ENCODE data around the gene XRCC1.

The XRCC1 gene

DNA sequence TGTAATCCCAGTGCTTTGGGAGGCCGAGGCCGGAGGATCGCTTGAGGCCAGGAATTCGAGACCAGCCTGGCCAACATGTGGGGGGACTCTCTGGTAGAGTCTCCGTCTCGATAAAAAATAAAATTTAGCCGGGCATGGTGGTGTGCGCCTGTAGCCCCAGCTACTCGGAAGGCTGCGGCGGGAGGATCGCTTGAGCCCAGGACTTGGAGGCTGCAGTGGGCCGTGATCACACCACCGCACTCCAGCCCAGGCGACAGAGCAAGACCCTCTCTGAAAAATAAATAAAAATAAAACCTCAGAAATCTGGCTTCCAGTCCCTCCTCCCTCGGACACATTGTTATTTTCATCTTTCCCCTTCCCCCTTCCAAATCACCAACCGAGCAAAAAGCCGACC, 20.3 kb upstream of the XRCC1 start (continued):
- TF ChIP-seq, protein P1, sequence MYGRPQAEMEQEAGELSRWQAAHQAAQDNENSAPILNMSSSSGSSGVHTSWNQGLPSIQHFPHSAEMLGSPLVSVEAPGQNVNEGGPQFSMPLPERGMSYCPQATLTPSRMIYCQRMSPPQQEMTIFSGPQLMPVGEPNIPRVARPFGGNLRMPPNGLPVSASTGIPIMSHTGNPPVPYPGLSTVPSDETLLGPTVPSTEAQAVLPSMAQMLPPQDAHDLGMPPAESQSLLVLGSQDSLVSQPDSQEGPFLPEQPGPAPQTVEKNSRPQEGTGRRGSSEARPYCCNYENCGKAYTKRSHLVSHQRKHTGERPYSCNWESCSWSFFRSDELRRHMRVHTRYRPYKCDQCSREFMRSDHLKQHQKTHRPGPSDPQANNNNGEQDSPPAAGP (tag by site-specific recombination; IDR thresholded peaks at IDR 0.05), result peak; percentile 8; the same call in 1 of the 2 replicates
- TF ChIP-seq ZNF792 (tag by site-specific recombination; IDR thresholded peaks at IDR 0.05) (peak; percentile 37; the same call in 1 of the 2 replicates), ZNF621 (tag by site-specific recombination; IDR thresholded peaks at IDR 0.05) (no peak), ZNF266 (tag by site-specific recombination; IDR thresholded peaks at IDR 0.05; ENCODE audit: low read depth) (no peak), ZNF292 (tag by site-specific recombination; IDR thresholded peaks at IDR 0.05; ENCODE audit: borderline replicate concordance, low read depth) (no peak), ZNF114 (tag by site-specific recombination; IDR thresholded peaks at IDR 0.05) (no peak), ZNF140 (tag by site-specific recombination; IDR thresholded peaks at IDR 0.05) (no peak), ZBTB7A (tag by site-specific recombination; IDR thresholded peaks at IDR 0.05; ENCODE audit: low read depth) (peak; percentile 57; the same call in 1 of the 2 replicates), ZNF175 (tag by site-specific recombination; IDR thresholded peaks at IDR 0.05) (no peak), GLI4 (tag by site-specific recombination; IDR thresholded peaks at IDR 0.05) (no peak), ZNF560 (tag by site-specific recombination; IDR thresholded peaks at IDR 0.05; ENCODE audit: borderline replicate concordance) (no peak), KLF9 (tag by site-specific recombination; IDR thresholded peaks at IDR 0.05; ENCODE audit: low read depth) (no peak), ZNF48 (tag by site-specific recombination; IDR thresholded peaks at IDR 0.05) (no peak), ZBTB17 (tag by site-specific recombination; IDR thresholded peaks at IDR 0.05) (no peak; the same call in 1 of the 2 replicates), ZNF37A (tag by site-specific recombination; IDR thresholded peaks at IDR 0.05) (no peak), YY1 (tag by site-specific recombination; IDR thresholded peaks at IDR 0.05) (no peak), ZNF24 (tag by site-specific recombination; IDR thresholded peaks at IDR 0.05) (no peak)
- TF ChIP-seq, protein P2, sequence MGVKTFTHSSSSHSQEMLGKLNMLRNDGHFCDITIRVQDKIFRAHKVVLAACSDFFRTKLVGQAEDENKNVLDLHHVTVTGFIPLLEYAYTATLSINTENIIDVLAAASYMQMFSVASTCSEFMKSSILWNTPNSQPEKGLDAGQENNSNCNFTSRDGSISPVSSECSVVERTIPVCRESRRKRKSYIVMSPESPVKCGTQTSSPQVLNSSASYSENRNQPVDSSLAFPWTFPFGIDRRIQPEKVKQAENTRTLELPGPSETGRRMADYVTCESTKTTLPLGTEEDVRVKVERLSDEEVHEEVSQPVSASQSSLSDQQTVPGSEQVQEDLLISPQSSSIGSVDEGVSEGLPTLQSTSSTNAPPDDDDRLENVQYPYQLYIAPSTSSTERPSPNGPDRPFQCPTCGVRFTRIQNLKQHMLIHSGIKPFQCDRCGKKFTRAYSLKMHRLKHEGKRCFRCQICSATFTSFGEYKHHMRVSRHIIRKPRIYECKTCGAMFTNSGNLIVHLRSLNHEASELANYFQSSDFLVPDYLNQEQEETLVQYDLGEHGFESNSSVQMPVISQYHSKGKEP (tag by site-specific recombination; IDR thresholded peaks at IDR 0.05), result peak; percentile 67; the same call in 1 of the 2 replicates
- TF ChIP-seq, protein P3, sequence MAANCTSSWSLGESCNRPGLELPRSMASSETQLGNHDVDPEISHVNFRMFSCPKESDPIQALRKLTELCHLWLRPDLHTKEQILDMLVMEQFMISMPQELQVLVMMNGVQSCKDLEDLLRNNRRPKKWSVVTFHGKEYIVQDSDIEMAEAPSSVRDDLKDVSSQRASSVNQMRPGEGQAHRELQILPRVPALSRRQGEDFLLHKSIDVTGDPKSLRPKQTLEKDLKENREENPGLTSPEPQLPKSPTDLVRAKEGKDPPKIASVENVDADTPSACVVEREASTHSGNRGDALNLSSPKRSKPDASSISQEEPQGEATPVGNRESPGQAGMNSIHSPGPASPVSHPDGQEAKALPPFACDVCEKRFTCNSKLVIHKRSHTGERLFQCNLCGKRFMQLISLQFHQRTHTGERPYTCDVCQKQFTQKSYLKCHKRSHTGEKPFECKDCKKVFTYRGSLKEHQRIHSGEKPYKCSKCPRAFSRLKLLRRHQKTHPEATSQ (tag by site-specific recombination; IDR thresholded peaks at IDR 0.05), result peak; percentile 59; the same call in 1 of the 2 replicates
- TF ChIP-seq, protein P4, sequence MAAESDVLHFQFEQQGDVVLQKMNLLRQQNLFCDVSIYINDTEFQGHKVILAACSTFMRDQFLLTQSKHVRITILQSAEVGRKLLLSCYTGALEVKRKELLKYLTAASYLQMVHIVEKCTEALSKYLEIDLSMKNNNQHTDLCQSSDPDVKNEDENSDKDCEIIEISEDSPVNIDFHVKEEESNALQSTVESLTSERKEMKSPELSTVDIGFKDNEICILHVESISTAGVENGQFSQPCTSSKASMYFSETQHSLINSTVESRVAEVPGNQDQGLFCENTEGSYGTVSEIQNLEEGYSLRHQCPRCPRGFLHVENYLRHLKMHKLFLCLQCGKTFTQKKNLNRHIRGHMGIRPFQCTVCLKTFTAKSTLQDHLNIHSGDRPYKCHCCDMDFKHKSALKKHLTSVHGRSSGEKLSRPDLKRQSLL (tag by site-specific recombination; IDR thresholded peaks at IDR 0.05), result no peak
- TF ChIP-seq, protein P5, sequence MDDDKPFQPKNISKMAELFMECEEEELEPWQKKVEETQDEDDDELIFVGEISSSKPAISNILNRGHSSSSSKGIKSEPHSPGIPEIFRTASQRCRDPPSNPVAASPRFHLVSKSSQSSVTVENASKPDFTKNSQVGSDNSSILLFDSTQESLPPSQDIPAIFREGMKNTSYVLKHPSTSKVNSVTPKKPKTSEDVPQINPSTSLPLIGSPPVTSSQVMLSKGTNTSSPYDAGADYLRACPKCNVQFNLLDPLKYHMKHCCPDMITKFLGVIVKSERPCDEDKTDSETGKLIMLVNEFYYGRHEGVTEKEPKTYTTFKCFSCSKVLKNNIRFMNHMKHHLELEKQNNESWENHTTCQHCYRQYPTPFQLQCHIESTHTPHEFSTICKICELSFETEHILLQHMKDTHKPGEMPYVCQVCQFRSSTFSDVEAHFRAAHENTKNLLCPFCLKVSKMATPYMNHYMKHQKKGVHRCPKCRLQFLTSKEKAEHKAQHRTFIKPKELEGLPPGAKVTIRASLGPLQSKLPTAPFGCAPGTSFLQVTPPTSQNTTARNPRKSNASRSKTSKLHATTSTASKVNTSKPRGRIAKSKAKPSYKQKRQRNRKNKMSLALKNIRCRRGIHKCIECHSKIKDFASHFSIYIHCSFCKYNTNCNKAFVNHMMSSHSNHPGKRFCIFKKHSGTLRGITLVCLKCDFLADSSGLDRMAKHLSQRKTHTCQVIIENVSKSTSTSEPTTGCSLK (tag by site-specific recombination; IDR thresholded peaks at IDR 0.05), result no peak
- TF ChIP-seq, protein P6, sequence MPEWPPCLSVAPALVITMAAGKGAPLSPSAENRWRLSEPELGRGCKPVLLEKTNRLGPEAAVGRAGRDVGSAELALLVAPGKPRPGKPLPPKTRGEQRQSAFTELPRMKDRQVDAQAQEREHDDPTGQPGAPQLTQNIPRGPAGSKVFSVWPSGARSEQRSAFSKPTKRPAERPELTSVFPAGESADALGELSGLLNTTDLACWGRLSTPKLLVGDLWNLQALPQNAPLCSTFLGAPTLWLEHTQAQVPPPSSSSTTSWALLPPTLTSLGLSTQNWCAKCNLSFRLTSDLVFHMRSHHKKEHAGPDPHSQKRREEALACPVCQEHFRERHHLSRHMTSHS (tag by site-specific recombination; IDR thresholded peaks at IDR 0.05), result no peak
- TF ChIP-seq, protein P7, sequence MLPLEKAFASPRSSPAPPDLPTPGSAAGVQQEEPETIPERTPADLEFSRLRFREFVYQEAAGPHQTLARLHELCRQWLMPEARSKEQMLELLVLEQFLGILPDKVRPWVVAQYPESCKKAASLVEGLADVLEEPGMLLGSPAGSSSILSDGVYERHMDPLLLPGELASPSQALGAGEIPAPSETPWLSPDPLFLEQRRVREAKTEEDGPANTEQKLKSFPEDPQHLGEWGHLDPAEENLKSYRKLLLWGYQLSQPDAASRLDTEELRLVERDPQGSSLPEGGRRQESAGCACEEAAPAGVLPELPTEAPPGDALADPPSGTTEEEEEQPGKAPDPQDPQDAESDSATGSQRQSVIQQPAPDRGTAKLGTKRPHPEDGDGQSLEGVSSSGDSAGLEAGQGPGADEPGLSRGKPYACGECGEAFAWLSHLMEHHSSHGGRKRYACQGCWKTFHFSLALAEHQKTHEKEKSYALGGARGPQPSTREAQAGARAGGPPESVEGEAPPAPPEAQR (tag by site-specific recombination; IDR thresholded peaks at IDR 0.05), result no peak
- TF ChIP-seq, protein P8, sequence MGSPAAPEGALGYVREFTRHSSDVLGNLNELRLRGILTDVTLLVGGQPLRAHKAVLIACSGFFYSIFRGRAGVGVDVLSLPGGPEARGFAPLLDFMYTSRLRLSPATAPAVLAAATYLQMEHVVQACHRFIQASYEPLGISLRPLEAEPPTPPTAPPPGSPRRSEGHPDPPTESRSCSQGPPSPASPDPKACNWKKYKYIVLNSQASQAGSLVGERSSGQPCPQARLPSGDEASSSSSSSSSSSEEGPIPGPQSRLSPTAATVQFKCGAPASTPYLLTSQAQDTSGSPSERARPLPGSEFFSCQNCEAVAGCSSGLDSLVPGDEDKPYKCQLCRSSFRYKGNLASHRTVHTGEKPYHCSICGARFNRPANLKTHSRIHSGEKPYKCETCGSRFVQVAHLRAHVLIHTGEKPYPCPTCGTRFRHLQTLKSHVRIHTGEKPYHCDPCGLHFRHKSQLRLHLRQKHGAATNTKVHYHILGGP (tag by site-specific recombination; IDR thresholded peaks at IDR 0.05), result no peak
- TF ChIP-seq, protein P9, sequence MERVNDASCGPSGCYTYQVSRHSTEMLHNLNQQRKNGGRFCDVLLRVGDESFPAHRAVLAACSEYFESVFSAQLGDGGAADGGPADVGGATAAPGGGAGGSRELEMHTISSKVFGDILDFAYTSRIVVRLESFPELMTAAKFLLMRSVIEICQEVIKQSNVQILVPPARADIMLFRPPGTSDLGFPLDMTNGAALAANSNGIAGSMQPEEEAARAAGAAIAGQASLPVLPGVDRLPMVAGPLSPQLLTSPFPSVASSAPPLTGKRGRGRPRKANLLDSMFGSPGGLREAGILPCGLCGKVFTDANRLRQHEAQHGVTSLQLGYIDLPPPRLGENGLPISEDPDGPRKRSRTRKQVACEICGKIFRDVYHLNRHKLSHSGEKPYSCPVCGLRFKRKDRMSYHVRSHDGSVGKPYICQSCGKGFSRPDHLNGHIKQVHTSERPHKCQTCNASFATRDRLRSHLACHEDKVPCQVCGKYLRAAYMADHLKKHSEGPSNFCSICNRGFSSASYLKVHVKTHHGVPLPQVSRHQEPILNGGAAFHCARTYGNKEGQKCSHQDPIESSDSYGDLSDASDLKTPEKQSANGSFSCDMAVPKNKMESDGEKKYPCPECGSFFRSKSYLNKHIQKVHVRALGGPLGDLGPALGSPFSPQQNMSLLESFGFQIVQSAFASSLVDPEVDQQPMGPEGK (tag by site-specific recombination; IDR thresholded peaks at IDR 0.05), result no peak

Data from HEK293 (cell line).